Transverse colon (tissue), 3 donors: ENCODE data around the gene CRYBG1.

Source experiments
- CTCF ChIP-seq, 5 experiments: fragments of 200-600 bp in 3 of 5; fragments of 450-650 bp in 2 of 5; sonication (generic) in 3 of 5; IDR thresholded peaks; 1 replicate in 2 of 5; 2 replicates in 3 of 5; pipeline ENCODE4 v1.5.1; 2016 to 2017; ENCODE audit warnings: antibody characterized with exemption in 5 of 5, inconsistent platforms in 3 of 5, mild to moderate bottlenecking in 2 of 5, moderate library complexity in 1 of 5
- POLR2A ChIP-seq: fragments of 450-650 bp; IDR thresholded peaks from one replicate; pipeline ENCODE4 v1.6.1; 2016; ENCODE audit warnings: antibody characterized with exemption, mild to moderate bottlenecking, moderate library complexity

DNA sequence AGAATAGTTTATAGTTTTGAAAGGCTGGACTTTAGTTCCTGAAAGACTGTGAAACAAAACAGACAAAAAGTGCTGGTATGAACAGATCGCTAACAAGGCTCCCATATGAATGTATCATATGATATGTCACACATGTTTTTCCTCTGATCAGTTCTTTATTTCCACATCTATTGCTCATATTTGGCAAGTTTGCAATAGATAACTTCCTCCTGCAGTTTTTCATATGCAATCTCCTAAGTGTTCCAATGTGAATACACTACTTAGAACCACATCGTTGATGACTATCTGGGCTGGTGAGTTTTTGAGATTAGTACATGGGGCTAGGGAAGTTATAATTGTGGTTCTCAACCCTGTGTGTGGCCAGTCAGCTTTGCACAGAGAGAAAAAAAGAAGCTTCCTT lies 23.1 kb downstream of the CRYBG1 start:
- TF ChIP-seq POLR2A, result no peak
- no peak for TF ChIP-seq CTCF (IDR thresholded peaks at IDR 0.05)
